ENCODE results near the gene CCDC54.

The CCDC54 gene

DNA sequence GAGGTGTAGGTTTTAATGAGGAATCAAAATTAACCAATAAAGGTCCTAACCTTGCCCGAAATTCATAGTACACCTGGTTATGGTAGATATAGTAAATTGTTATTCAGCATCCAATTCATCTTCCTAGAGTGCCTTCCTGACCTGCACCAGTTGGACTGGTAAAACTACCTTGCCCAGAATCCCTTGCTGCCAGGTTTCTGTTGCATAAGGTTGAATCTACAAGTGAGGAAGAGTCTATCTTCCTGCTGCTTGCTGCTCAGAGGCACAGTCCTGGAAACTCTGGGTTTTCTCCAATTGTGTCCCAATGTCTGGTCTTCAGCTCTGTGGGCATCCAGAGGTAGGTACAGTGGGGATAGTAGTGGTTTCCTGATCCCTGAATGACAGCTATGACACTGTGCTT lies 17.3 kb downstream of the CCDC54 start:
- DNase-seq: no peak

- DNase-seq: no peak
Observed at GRCh38 chr3:107395066-107395465, 17.8 kb downstream of the CCDC54 start.

- no peak for DNase-seq
Observed at GRCh38 chr3:107401301-107401700, 24.1 kb downstream of the CCDC54 start.

- DNase-seq: no peak
Observed at GRCh38 chr3:107402214-107402613, 25.0 kb downstream of the CCDC54 start.

GRCh38 chr3:107404727-107405469 lies 27.7 kb downstream of the CCDC54 start:
- DNase-seq: no peak

GRCh38 chr3:107407355-107407754 lies 30.1 kb downstream of the CCDC54 start:
- no peak for DNase-seq

DNA sequence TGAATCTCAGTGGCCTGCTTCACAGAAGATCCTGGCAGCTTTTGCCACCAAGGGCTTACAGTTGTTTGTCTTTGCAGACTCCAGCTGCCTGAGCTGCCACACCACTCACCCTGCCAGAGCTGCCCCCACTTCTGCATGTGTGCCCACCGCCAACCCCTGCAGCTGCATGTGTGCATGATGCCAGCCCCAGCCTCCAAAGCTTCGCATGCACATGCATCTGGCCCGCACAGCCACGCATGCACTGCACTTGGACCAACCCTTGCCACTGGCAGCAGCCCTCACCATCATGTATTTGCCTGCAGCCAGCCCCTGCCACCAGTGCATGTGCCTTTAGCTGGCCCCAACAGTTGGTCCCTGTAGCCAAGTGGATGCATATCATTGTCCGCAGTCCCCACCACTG lies 31.3 kb downstream of the CCDC54 start:
- no peak for DNase-seq

GRCh38 chr3:107409365-107409764 lies 32.1 kb downstream of the CCDC54 start:
- DNase-seq: no peak

GRCh38 chr3:107410606-107411005 lies 33.4 kb downstream of the CCDC54 start:
- DNase-seq: no peak

- DNase-seq: no peak
Observed at GRCh38 chr3:107411056-107411455, 33.8 kb downstream of the CCDC54 start.

DNA sequence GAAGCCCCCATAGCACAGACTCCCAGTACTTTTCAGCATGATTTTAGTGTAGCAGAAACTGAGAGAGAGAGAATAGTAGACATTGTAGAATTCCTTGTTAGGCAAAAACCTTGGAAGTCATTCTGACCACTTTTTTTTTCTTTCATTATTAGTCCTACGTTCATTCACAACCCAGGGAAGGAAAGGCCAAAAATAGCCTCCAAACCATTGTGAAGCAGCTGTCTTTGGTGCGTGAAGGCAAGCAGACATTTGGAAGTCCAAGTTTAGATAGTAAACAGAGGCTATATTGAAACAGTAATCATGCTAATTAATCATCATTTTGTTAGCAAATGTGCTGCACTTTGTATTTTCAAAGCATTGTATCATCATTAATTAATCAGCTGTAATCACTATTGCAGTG lies 34.5 kb downstream of the CCDC54 start:
- DNase-seq: no peak

- DNase-seq: no peak
Observed at GRCh38 chr3:107412376-107412775, 35.1 kb downstream of the CCDC54 start.

DNA sequence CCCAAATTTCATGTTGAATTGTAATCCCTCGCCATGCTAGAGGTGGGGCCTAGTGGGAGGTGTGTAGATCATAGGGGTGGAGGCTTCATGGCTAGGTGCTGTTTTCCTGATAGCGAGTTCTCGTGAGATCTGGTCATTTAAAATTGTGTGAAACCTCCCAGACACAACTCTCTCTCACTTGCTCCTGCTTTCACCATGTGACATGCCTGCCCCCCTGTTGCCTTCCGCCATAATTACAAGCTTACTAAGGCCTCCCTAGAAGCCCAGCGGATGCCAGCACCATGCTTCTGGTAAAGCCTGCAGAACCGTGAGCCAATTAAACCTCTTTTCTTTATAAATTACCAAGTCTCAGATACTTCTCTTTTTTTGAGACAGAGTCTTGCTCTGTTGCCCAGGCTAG lies 36.0 kb downstream of the CCDC54 start:
- no peak for DNase-seq

DNA sequence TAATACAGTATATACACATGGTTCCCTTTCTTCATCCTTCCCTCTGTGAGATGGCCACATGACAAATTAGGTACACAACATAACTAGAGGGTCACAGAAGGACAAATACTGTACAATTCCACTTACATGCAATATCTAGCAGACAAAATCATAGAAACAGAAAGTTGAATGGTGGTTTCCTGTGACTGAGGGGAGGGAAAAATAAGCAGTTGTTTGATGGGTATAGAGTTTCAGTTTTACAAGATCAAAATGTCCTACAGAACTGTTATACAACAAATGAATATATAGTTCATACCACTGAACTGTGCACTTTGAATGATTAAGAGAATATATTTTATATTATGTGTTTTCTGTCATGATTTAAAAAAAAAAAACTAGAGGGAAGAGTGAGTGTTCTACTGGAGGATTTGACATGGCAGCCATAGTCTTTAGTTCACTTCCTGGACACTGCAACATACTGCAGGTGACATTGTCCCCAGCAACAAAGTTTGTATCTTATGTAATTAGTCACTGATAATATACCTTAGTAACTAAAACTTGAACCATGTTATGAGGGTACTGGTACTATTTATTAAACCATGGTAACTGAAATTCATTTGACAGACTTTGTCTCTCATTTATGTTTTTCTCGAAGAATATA lies 37.2 kb downstream of the CCDC54 start:
- no peak for DNase-seq

DNA sequence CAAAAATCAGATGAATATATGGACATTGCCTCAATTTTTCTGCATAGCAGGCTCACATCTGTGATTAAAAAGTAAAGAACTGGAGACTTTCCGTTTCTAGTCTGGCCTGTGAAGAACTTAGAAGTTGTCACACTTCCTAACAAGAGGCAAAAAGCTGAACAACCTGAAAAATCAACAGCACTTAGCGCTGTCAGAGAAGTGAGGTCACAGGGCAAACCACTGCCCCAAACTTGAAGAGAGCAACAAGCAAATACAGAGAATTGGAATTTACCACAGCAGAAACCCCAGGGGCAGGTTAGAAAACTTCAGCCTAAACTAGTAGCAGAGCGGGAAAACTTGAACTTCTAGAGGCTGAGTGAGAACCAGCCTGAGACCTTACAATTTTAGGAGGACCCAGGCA lies 38.9 kb downstream of the CCDC54 start:
- no peak for DNase-seq

DNA sequence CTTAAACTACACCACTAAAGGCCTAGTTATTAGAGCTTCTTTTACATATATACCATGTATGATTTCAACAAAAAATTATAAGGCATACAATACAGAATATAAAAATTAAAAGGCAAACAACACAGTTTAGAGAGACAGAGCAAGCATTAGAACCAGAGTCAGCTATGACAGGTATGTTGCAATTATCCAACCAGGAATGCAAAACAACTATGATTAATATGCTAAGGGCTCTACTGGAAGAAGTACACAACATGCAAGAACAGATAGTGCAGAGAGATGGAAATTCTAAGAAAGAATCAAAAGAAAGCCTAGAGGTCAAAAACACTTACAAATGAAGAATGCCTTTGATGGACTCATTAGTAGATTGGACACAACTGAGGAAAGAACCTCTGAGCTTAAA lies 39.6 kb downstream of the CCDC54 start:
- no peak for DNase-seq

- no peak for DNase-seq
Observed at GRCh38 chr3:107421170-107421792, 44.0 kb downstream of the CCDC54 start.

- no peak for DNase-seq
Observed at GRCh38 chr3:107421881-107422280, 44.6 kb downstream of the CCDC54 start.

GRCh38 chr3:107425033-107425432 lies 47.8 kb downstream of the CCDC54 start:
- DNase-seq: no peak

DNA sequence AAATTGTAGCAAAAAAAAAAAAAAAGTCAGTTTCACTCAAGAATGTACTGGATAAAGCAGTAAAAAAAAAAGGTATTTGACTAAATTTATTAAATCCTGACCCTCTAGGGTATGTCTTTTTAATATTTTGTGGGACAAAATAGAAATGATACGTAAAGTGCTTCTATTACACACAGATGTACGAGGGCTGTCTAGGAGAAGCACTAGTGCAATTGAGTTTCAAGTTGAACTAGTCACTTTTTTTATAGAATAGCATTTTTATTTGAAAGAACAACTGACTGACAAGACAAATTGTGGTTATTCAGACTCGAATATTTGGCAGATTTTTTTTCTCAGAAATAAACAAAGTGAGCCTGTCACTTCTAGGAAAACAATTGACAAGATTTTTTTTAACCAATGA lies 49.0 kb downstream of the CCDC54 start:
- DNase-seq: no peak

All from activated CD4-positive, alpha-beta T cell treated with anti-CD3 and anti-CD28 coated beads, Interleukin-2, amount 50 U/mL, for 48 hours (primary cell).